ENCODE measurements around the gene TSNAXIP1. TPM values are rescaled to one million over a fixed set of nuclear protein-coding genes. Genes with fewer than 3 reads are reported as not detected.

Gene TSNAXIP1
- total RNA-seq, 2 experiments from 2014 or later = 0.52 to 0.61 TPM

GRCh38 chr16:67820608-67821259, 14.0 kb downstream of the TSNAXIP1 start:
- Histone ChIP-seq H3K27me3 (ENCODE audit: control insufficient read depth in 1 of 2, insufficient read depth in 2 of 2, low read length in 2 of 2) (no peaks in the 10 kb centered on the region), H3K4me1 (ENCODE audit: insufficient read depth, low read length) (peaks cover 7% of the 10 kb centered on the region), H3K27ac (ENCODE audit: low read depth in 1 of 2, low read length in 2 of 2) (no peak overlapping the region), H3K9me3 (ENCODE audit: control insufficient read depth in 1 of 2, insufficient read depth in 1 of 2, low read length in 2 of 2) (no peaks in the 10 kb centered on the region), H3K4me3 (ENCODE audit: low read length) (no peak overlapping the region), H3K36me3 (ENCODE audit: insufficient read depth, low read length) (no peaks in the 10 kb centered on the region)
- H3K4me1 Mint-ChIP-seq (ENCODE audit: low read depth) = peaks cover 7% of the 10 kb centered on the region
- H3K9me3 Mint-ChIP-seq = no peaks in the 10 kb centered on the region
- ChIA-PET CTCF (interaction anchor here (1.5 kb wide), 1 partner anchor 108 kb away, joined by 3 read pairs; no protein-coding TSS in a partner anchor), POLR2A (no interaction called here)
- ATAC-seq (ENCODE audit: poor library complexity) (no peak), DNase-seq (no peak)
- H3K36me3 Mint-ChIP-seq (ENCODE audit: low read depth) = no peaks in the 10 kb centered on the region
- no peaks in the 10 kb centered on the region for H3K27me3 Mint-ChIP-seq
- intact Hi-C loops (cut with DNase I, micrococcal nuclease) = no loop called here
- H3K4me3 Mint-ChIP-seq = no peak overlapping the region
- no peak overlapping the region for H3K27ac Mint-ChIP-seq
- TF ChIP-seq CTCF (IDR thresholded peaks at IDR 0.05) = no peak

- ChIA-PET CTCF (no interaction called here), POLR2A (no interaction called here)
- Histone ChIP-seq H3K36me3 (ENCODE audit: insufficient read depth, low read length) (peaks cover 6% of the 10 kb centered on the region), H3K27ac (ENCODE audit: low read depth in 1 of 2, low read length in 2 of 2) (no peak overlapping the region), H3K27me3 (ENCODE audit: control insufficient read depth in 1 of 2, insufficient read depth in 2 of 2, low read length in 2 of 2) (no peaks in the 10 kb centered on the region), H3K4me3 (ENCODE audit: low read length) (no peak overlapping the region), H3K4me1 (ENCODE audit: insufficient read depth, low read length) (no peaks in the 10 kb centered on the region), H3K9me3 (ENCODE audit: control insufficient read depth in 1 of 2, insufficient read depth in 1 of 2, low read length in 2 of 2) (no peaks in the 10 kb centered on the region)
- Mint-ChIP-seq H3K4me3 (no peak overlapping the region), H3K27ac (no peak overlapping the region), H3K9me3 (no peaks in the 10 kb centered on the region), H3K36me3 (ENCODE audit: low read depth) (no peaks in the 10 kb centered on the region), H3K4me1 (ENCODE audit: low read depth) (no peaks in the 10 kb centered on the region), H3K27me3 (no peaks in the 10 kb centered on the region)
- intact Hi-C loops (cut with DNase I, micrococcal nuclease) = no loop called here
- ATAC-seq (ENCODE audit: poor library complexity) (no peak), DNase-seq (no peak)
- no peak for TF ChIP-seq CTCF (IDR thresholded peaks at IDR 0.05)
Measured at GRCh38 chr16:67822511-67822910, 15.8 kb downstream of the TSNAXIP1 start.

- Mint-ChIP-seq H3K4me1 (ENCODE audit: low read depth) (no peaks in the 10 kb centered on the region), H3K9me3 (no peaks in the 10 kb centered on the region), H3K27me3 (no peaks in the 10 kb centered on the region), H3K4me3 (no peak overlapping the region), H3K27ac (no peak overlapping the region), H3K36me3 (ENCODE audit: low read depth) (peaks cover 11% of the 10 kb centered on the region)
- no peak for DNase-seq
- ATAC-seq (ENCODE audit: poor library complexity) = no peak
- H3K27ac ChIP-seq (ENCODE audit: low read depth in 1 of 2, low read length in 2 of 2) = no peak overlapping the region
- CTCF ChIA-PET = interaction anchor here (3.3 kb wide), 1 partner anchor 9 kb away, joined by 13 read pairs; no protein-coding TSS in a partner anchor
- no peaks in the 10 kb centered on the region for H3K9me3 ChIP-seq (ENCODE audit: control insufficient read depth in 1 of 2, insufficient read depth in 1 of 2, low read length in 2 of 2)
- no peak for TF ChIP-seq CTCF (IDR thresholded peaks at IDR 0.05)
- intact Hi-C loops (cut with DNase I, micrococcal nuclease) = no loop called here
- H3K27me3 ChIP-seq (ENCODE audit: control insufficient read depth in 1 of 2, insufficient read depth in 2 of 2, low read length in 2 of 2) = no peaks in the 10 kb centered on the region
- H3K4me1 ChIP-seq (ENCODE audit: insufficient read depth, low read length) = no peaks in the 10 kb centered on the region
- peaks cover 25% of the 10 kb centered on the region for H3K36me3 ChIP-seq (ENCODE audit: insufficient read depth, low read length)
- H3K4me3 ChIP-seq (ENCODE audit: low read length) = no peak overlapping the region
- POLR2A ChIA-PET = no interaction called here
Measured at GRCh38 chr16:67825119-67825518, 18.4 kb downstream of the TSNAXIP1 start.

All from CD4-positive, alpha-beta T cell (primary cell).